ENCODE measurements around the gene LSM14B.

GRCh38 chr20:62170536-62170935, 48.3 kb downstream of the LSM14B start:
- TF ChIP-seq CTCF (IDR thresholded peaks at IDR 0.05; ENCODE audit: insufficient read depth, low read length) (no peak), GABPA (IDR thresholded peaks at IDR 0.05; ENCODE audit: low read depth) (no peak), REST (IDR thresholded peaks at IDR 0.05; ENCODE audit: insufficient replicate concordance, low read depth) (no peak), POLR2AphosphoS5 (IDR thresholded peaks at IDR 0.05; ENCODE audit: low read depth) (no peak)
